ENCODE data around the gene ARMC7. TPM values are rescaled to one million over a fixed set of nuclear protein-coding genes. Genes with fewer than 3 reads are reported as not detected.

Gene ARMC7
- total and polyA plus RNA-seq, 2 of the 13 experiments (the other 11 are each of a cell fraction or from before 2014, with no cell fraction given): 3.9 to 4.2 TPM

DNA sequence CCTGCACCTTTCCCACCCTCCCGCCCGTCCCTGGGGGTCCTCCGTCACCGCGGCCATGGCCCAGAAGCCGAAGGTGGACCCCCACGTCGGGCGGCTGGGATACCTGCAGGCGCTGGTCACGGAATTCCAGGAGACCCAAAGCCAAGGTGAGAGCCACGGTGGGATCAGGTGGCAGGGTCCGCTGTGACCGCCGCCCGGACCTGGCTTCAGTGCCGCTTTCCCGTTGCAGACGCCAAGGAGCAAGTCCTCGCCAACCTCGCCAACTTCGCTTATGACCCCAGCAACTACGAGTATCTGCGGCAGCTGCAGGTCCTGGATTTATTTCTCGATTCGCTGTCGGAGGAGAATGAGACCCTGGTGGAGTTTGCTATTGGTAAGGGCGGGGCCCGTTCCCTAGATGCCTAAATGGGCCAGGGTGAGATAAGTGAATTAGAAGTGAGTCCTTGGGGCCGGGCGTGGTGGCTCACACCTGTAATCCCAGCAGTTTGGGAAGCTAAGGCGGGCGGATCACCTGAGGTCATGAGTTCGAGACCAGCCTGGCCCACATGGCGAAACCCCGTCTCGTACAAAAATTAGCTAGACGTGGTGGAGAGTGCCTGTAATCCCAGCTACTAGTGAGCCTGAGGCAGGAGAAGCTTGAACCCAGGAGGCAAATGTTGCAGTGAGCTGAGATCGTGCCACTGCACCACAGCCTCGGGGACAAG is 617 bp downstream of the ARMC7 start (continued):
- TF ChIP-seq HOXA7 (CRISPR knock-in tag; IDR thresholded peaks at IDR 0.05): no peak
- TF ChIP-seq, protein P1, sequence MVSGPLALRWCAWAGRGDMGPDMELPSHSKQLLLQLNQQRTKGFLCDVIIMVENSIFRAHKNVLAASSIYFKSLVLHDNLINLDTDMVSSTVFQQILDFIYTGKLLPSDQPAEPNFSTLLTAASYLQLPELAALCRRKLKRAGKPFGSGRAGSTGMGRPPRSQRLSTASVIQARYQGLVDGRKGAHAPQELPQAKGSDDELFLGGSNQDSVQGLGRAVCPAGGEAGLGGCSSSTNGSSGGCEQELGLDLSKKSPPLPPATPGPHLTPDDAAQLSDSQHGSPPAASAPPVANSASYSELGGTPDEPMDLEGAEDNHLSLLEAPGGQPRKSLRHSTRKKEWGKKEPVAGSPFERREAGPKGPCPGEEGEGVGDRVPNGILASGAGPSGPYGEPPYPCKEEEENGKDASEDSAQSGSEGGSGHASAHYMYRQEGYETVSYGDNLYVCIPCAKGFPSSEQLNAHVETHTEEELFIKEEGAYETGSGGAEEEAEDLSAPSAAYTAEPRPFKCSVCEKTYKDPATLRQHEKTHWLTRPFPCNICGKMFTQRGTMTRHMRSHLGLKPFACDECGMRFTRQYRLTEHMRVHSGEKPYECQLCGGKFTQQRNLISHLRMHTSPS (CRISPR knock-in tag; IDR thresholded peaks at IDR 0.05; ENCODE audit: low read depth): no peak
- TF ChIP-seq ZEB1 (IDR thresholded peaks at IDR 0.05; ENCODE audit: insufficient replicate concordance, low read depth): peak; percentile 11
- no peak for TF ChIP-seq MTA1 (CRISPR knock-in tag; IDR thresholded peaks at IDR 0.05; ENCODE audit: borderline replicate concordance)
- no peak for TF ChIP-seq MED13 (CRISPR knock-in tag; IDR thresholded peaks at IDR 0.05)
- TF ChIP-seq, protein P2, sequence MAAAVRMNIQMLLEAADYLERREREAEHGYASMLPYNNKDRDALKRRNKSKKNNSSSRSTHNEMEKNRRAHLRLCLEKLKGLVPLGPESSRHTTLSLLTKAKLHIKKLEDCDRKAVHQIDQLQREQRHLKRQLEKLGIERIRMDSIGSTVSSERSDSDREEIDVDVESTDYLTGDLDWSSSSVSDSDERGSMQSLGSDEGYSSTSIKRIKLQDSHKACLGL (CRISPR knock-in tag; IDR thresholded peaks at IDR 0.05): peak; percentile 69; the same call in 1 of the 2 replicates
- TF ChIP-seq ZNF44 (CRISPR knock-in tag; IDR thresholded peaks at IDR 0.05): no peak
- TF ChIP-seq MNT (IDR thresholded peaks at IDR 0.05): no peak
- TF ChIP-seq FOXA1 (IDR thresholded peaks at IDR 0.05): no peak
- no peak for TF ChIP-seq FOXA1 (CRISPR knock-in tag; IDR thresholded peaks at IDR 0.05)
- TF ChIP-seq XRCC5 (optimal IDR thresholded peaks at IDR 0.05; ENCODE audit: low read length): no peak
- TF ChIP-seq SP5 (CRISPR knock-in tag; IDR thresholded peaks at IDR 0.05; ENCODE audit: borderline replicate concordance, low read depth): no peak
- TF ChIP-seq ZNF720 (CRISPR knock-in tag; IDR thresholded peaks at IDR 0.05): no peak
- TF ChIP-seq CENPT (CRISPR knock-in tag; IDR thresholded peaks at IDR 0.05; ENCODE audit: low read depth): no peak
- TF ChIP-seq ZNF343 (CRISPR knock-in tag; IDR thresholded peaks at IDR 0.05): no peak
- no peak for TF ChIP-seq ETS1 (CRISPR knock-in tag; IDR thresholded peaks at IDR 0.05)
- TF ChIP-seq KMT2B (CRISPR knock-in tag; IDR thresholded peaks at IDR 0.05): no peak
- TF ChIP-seq DR1 (CRISPR knock-in tag; IDR thresholded peaks at IDR 0.05): 0 out of 2 replicates have a peak, but pooled peaks have one; percentile 48
- 0 out of 2 replicates have a peak, but pooled peaks have one; percentile 12 for TF ChIP-seq YEATS4 (CRISPR knock-in tag; IDR thresholded peaks at IDR 0.05; ENCODE audit: borderline replicate concordance)
- TF ChIP-seq ZNF556 (CRISPR knock-in tag; IDR thresholded peaks at IDR 0.05; ENCODE audit: borderline replicate concordance): no peak
- TF ChIP-seq NFE2L2 (IDR thresholded peaks at IDR 0.05; ENCODE audit: low read length): no peak
- TF ChIP-seq MIXL1 (CRISPR knock-in tag; IDR thresholded peaks at IDR 0.05): no peak
- TF ChIP-seq ZNF652 (CRISPR knock-in tag; IDR thresholded peaks at IDR 0.05; ENCODE audit: borderline replicate concordance, low read depth): no peak
- no peak for TF ChIP-seq ZNF235 (CRISPR knock-in tag; IDR thresholded peaks at IDR 0.05; ENCODE audit: borderline replicate concordance)
- TF ChIP-seq ZMYM3 (CRISPR knock-in tag; IDR thresholded peaks at IDR 0.05): peak; percentile 90
- no peak for TF ChIP-seq PLRG1 (conservative IDR thresholded peaks at IDR 0.05)
- TF ChIP-seq SALL2 (CRISPR knock-in tag; IDR thresholded peaks at IDR 0.05): no peak
- 0 out of 2 replicates have a peak, but pooled peaks have one; percentile 22 for TF ChIP-seq SMAD3 (CRISPR knock-in tag; IDR thresholded peaks at IDR 0.05)
- peak; percentile 65; the same call in 1 of the 2 replicates for TF ChIP-seq ZNF777 (CRISPR knock-in tag; IDR thresholded peaks at IDR 0.05)
- peak; percentile 87 for TF ChIP-seq ZBTB38 (CRISPR knock-in tag; IDR thresholded peaks at IDR 0.05)
